GM10847 (cell line): ENCODE results near the gene SPEM3.

Experiments used
- POLR2A ChIP-seq: IDR thresholded peaks from 2 replicates; pipeline ENCODE4 v1.6.1; 2011; ENCODE audit not compliant: insufficient read length; ENCODE audit errors: extremely low read depth

The SPEM3 gene

GRCh38 chr17:7426203-7426863 is 2.3 kb upstream of the SPEM3 start:
- TF ChIP-seq POLR2A, result no peak

- TF ChIP-seq POLR2A, result no peak
Measured at GRCh38 chr17:7426896-7427489, 1.7 kb upstream of the SPEM3 start.

- TF ChIP-seq POLR2A, result no peak
Measured at GRCh38 chr17:7427549-7427948, 1.1 kb upstream of the SPEM3 start.

- TF ChIP-seq POLR2A, result no peak
Measured at GRCh38 chr17:7429722-7430121, 1.1 kb downstream of the SPEM3 start.

- TF ChIP-seq POLR2A, result no peak
Measured at GRCh38 chr17:7431231-7431630, 2.6 kb downstream of the SPEM3 start.

- no peak for TF ChIP-seq POLR2A
Measured at GRCh38 chr17:7432296-7432695, 3.6 kb downstream of the SPEM3 start.

GRCh38 chr17:7435676-7436555 is 7.3 kb downstream of the SPEM3 start:
- TF ChIP-seq POLR2A, result no peak

- no peak for TF ChIP-seq POLR2A
Measured at GRCh38 chr17:7436556-7437368, 8.1 kb downstream of the SPEM3 start.

GRCh38 chr17:7437369-7437863 is 8.8 kb downstream of the SPEM3 start:
- TF ChIP-seq POLR2A, result no peak

- TF ChIP-seq POLR2A, result no peak
Measured at GRCh38 chr17:7437950-7438614, 9.4 kb downstream of the SPEM3 start.

- TF ChIP-seq POLR2A, result no peak
Measured at GRCh38 chr17:7438656-7439460, 10.2 kb downstream of the SPEM3 start.

- TF ChIP-seq POLR2A, result peak; percentile 11
Measured at GRCh38 chr17:7439462-7440112, 10.9 kb downstream of the SPEM3 start, which contains the start of gene FGF11. Gene FGF11, plus strand, starts transcription at chr17:7439512. Its CDS starts 109 bp downstream, at chr17:7439621.

- no peak for TF ChIP-seq POLR2A
Measured at GRCh38 chr17:7440113-7440833, 11.6 kb downstream of the SPEM3 start.

GRCh38 chr17:7440834-7441195 is 12.2 kb downstream of the SPEM3 start:
- no peak for TF ChIP-seq POLR2A
